ENCODE measurements around the gene UBE2Q2.

- no peak for TF ChIP-seq CTCF (IDR thresholded peaks at IDR 0.05 in 8 of 11, conservative IDR thresholded peaks at IDR 0.05 in 3 of 11)
- TF ChIP-seq POLR2A (IDR thresholded peaks at IDR 0.05): no peak
Measured at GRCh38 chr15:75821786-75822345, 21.4 kb upstream of the UBE2Q2 start.

Measured in spleen (tissue), 7 donors.